Measurements from ENCODE around the gene ITGA5. TPM values are rescaled to one million over a fixed set of nuclear protein-coding genes. Genes with fewer than 3 reads are reported as not detected.
"Not testable (repeated sequence)": the region's sequence is repeated elsewhere in the genome, so short reads cannot be mapped to it uniquely, and the experiment has no call there.

The ITGA5 gene
- total RNA-seq, 1 donor from 2014 or later = 55.3 TPM

DNA sequence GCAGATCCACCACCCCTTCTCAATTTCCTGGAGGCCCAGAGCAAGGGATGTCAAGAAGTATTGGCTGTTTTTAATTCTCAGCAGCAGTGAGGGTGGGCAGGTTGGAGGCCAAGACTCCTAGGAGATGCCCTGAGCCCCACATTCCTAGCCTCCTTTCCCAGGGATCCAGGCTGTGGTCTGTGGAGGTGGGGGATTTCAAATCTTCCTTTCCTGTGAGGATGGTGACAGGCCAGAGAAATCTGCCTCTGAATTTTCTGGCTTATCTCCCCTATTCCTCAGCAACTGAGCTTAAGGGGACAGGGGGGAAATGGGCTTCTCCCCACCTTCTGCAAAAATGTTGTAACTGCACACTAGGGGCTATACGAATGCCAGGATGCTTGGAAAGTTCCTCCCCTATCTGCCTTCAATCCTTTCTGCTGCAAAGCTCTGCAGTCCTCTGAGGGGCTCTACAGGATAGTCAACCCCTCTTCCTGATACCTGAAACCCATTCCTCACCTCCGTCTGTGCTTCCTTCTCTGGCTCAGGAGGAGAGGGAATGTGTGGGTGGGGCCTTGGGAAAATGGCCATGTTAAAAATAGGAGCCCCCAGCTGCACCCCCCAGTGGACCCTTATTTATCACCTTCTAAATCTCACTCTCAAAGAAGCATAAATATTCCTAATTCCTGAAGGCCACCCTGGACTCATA lies 61.4 kb downstream of the ITGA5 start:
- H3K36me3 ChIP-seq = no peaks in the 10 kb centered on the region
- no peak for DNase-seq
- H3K27ac ChIP-seq (replicated peaks) = no peak overlapping the region
- peaks cover 41% of the 10 kb centered on the region for H3K4me1 ChIP-seq
- intact Hi-C loops (cut with micrococcal nuclease) = no loop called here
- TF ChIP-seq CTCF (IDR thresholded peaks at IDR 0.05; ENCODE audit: borderline replicate concordance) = no peak
- no peaks in the 10 kb centered on the region for H3K27me3 ChIP-seq (ENCODE audit: low read depth)
- no peak overlapping the region for H3K4me3 ChIP-seq
- no peaks in the 10 kb centered on the region for H3K9me3 ChIP-seq (replicated peaks)

GRCh38 chr12:54356951-54357356 lies 62.1 kb downstream of the ITGA5 start:
- no peaks in the 10 kb centered on the region for H3K9me3 ChIP-seq (replicated peaks)
- intact Hi-C loops (cut with micrococcal nuclease) = no loop called here
- no peak overlapping the region for H3K27ac ChIP-seq (replicated peaks)
- no peak overlapping the region for H3K4me3 ChIP-seq
- DNase-seq = no peak
- no peaks in the 10 kb centered on the region for H3K27me3 ChIP-seq (ENCODE audit: low read depth)
- H3K36me3 ChIP-seq = no peaks in the 10 kb centered on the region
- TF ChIP-seq CTCF (IDR thresholded peaks at IDR 0.05; ENCODE audit: borderline replicate concordance) = no peak
- H3K4me1 ChIP-seq = peaks cover 48% of the 10 kb centered on the region

DNA sequence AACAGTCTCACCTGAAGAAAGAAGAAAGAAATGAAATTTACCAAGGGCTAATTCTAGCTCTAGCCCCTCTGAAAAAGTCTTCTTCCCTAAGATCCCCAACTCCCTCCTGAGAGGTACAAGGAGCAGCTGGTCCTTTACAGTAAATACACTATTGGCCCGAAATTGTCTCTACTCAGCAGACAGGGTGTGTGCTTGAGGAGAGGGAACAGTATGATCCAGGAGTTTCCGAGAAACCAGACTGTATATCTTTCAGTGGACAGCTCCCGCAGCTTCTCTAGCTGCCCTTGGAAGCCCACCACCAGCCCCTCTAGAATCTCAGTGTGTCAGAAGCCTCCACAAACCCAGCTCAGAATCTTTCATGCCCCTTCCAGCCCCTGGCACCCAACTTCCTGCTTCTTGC lies 62.8 kb downstream of the ITGA5 start:
- intact Hi-C loops (cut with micrococcal nuclease) = no loop called here

GRCh38 chr12:54355104-54355815 lies 63.8 kb downstream of the ITGA5 start:
- no peak for TF ChIP-seq CTCF (IDR thresholded peaks at IDR 0.05; ENCODE audit: borderline replicate concordance)
- Histone ChIP-seq H3K9me3 (replicated peaks) (no peaks in the 10 kb centered on the region), H3K27me3 (ENCODE audit: low read depth) (no peaks in the 10 kb centered on the region), H3K36me3 (peaks cover 12% of the 10 kb centered on the region), H3K4me3 (no peak overlapping the region), H3K4me1 (peaks cover 57% of the 10 kb centered on the region), H3K27ac (replicated peaks) (no peak overlapping the region)
- intact Hi-C loops (cut with micrococcal nuclease) = no loop called here
- DNase-seq = no peak

More for the DNA sequence above, 62.8 kb downstream of the ITGA5 start:
- Histone ChIP-seq H3K9me3 (replicated peaks) (no peaks in the 10 kb centered on the region), H3K36me3 (peaks cover 2% of the 10 kb centered on the region), H3K4me1 (peaks cover 55% of the 10 kb centered on the region), H3K27me3 (ENCODE audit: low read depth) (no peaks in the 10 kb centered on the region), H3K4me3 (no peak overlapping the region), H3K27ac (replicated peaks) (no peak overlapping the region)
- no peak for TF ChIP-seq CTCF (IDR thresholded peaks at IDR 0.05; ENCODE audit: borderline replicate concordance)
- DNase-seq = no peak

- H3K27me3 ChIP-seq (ENCODE audit: low read depth); H3K9me3 ChIP-seq (replicated peaks); H3K27ac ChIP-seq (replicated peaks); H3K4me3 ChIP-seq; DNase-seq; intact Hi-C loops (cut with micrococcal nuclease): not testable (repeated sequence)
- Histone ChIP-seq H3K36me3 (peaks cover 22% of the 10 kb centered on the region), H3K4me1 (peaks cover 49% of the 10 kb centered on the region)
Observed at GRCh38 chr12:54354271-54354670, 64.8 kb downstream of the ITGA5 start.

All from left ventricle myocardium inferior (tissue), 1 donor.